Measurements from ENCODE around the gene WDFY4. TPM values are rescaled to one million over a fixed set of nuclear protein-coding genes. Genes with fewer than 3 reads are reported as not detected.
A peak's percentile ranks its signal among the peaks of the same experiment; 100 is the strongest.

Gene WDFY4
- total and polyA plus RNA-seq, 2 donors (not counting 1 experiment from before 2014, with no cell fraction given), result 0.06 to 0.66 TPM

DNA sequence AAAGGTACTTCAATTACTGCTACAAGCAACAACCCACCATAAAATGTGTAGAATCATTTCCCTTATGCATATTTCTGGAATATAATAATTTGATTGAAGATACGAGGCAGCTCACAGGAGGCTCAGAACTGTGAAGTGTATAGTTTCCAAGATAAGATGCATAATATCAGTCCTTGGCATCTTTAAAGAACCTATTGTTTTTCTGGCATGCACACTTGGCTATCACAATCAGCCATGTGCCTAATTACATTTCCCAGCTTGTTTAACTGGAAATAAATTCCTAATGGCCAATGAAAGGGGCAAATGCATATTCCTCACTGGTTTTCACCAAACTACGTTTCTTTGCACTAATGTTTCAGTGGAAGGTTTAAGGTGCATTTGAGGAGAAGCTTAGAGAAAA is 338.4 kb downstream of the WDFY4 start:
- no peak overlapping the region for H3K4me2 ChIP-seq (ENCODE audit: extremely low read depth, insufficient read depth, low read length)
- H3K4me3 ChIP-seq (replicated peaks in 1 of 4; ENCODE audit: control extremely low read depth in 1 of 4, insufficient read depth in 1 of 4, low read depth in 3 of 4, low read length in 4 of 4), result no peak overlapping the region
- H3K27me3 ChIP-seq (ENCODE audit: control insufficient read depth, insufficient read depth, low read length), result no peaks in the 10 kb centered on the region
- DNase-seq (ENCODE audit: low read depth in 2 of 2), result no peak
- no peaks in the 10 kb centered on the region for H3K9me3 ChIP-seq (ENCODE audit: control insufficient read depth, insufficient read depth, low read depth, low read length)
- no peak overlapping the region for H3K9ac ChIP-seq (ENCODE audit: insufficient read depth, low read length)
- H3K4me1 ChIP-seq (ENCODE audit: control insufficient read depth, extremely low read depth, insufficient read depth, low read length), result no peaks in the 10 kb centered on the region
- no peak overlapping the region for H3K27ac ChIP-seq (ENCODE audit: insufficient read depth, low read length)
- TF ChIP-seq EZH2 (IDR thresholded peaks at IDR 0.05; ENCODE audit: low read length, missing control alignments), result no peak
- TF ChIP-seq, protein P1, sequence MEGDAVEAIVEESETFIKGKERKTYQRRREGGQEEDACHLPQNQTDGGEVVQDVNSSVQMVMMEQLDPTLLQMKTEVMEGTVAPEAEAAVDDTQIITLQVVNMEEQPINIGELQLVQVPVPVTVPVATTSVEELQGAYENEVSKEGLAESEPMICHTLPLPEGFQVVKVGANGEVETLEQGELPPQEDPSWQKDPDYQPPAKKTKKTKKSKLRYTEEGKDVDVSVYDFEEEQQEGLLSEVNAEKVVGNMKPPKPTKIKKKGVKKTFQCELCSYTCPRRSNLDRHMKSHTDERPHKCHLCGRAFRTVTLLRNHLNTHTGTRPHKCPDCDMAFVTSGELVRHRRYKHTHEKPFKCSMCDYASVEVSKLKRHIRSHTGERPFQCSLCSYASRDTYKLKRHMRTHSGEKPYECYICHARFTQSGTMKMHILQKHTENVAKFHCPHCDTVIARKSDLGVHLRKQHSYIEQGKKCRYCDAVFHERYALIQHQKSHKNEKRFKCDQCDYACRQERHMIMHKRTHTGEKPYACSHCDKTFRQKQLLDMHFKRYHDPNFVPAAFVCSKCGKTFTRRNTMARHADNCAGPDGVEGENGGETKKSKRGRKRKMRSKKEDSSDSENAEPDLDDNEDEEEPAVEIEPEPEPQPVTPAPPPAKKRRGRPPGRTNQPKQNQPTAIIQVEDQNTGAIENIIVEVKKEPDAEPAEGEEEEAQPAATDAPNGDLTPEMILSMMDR (conservative IDR thresholded peaks at IDR 0.05 in 1 of 2, IDR thresholded peaks at IDR 0.05 in 1 of 2; ENCODE audit: low read depth in 1 of 2, low read length in 2 of 2), result no peak
- H4K20me1 ChIP-seq (ENCODE audit: control insufficient read depth, extremely low read depth, insufficient read depth, low read length), result no peaks in the 10 kb centered on the region
- no peak overlapping the region for H2AFZ ChIP-seq (ENCODE audit: low read length)
- no peaks in the 10 kb centered on the region for H3K36me3 ChIP-seq (ENCODE audit: control insufficient read depth, insufficient read depth, low read length)
- H3K79me2 ChIP-seq (ENCODE audit: control insufficient read depth, insufficient read depth, low read length), result no peaks in the 10 kb centered on the region

DNA sequence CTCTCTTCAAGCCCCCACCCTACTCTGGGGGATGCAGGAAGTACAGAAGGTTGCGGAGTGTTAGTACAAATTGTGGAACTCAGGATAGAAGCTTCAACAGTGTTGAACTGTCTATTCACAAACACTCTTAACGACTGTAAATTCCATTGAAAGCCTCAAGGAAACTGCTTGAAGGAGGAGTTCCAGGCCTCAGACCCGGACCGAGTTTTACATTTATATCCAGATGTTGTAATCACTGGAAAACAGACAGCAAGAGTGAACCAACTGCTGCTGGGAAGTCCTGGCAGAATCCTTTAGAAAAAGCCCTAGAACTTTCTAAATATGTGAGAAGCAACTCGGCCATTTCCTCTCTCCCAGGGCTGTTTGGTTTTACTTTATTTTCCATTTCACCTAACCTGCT is 339.1 kb downstream of the WDFY4 start:
- Histone ChIP-seq H3K9me3 (ENCODE audit: control insufficient read depth, insufficient read depth, low read depth, low read length) (no peaks in the 10 kb centered on the region), H3K36me3 (ENCODE audit: control insufficient read depth, insufficient read depth, low read length) (no peaks in the 10 kb centered on the region), H3K4me3 (replicated peaks in 1 of 4; ENCODE audit: control extremely low read depth in 1 of 4, insufficient read depth in 1 of 4, low read depth in 3 of 4, low read length in 4 of 4) (no peak overlapping the region), H3K9ac (ENCODE audit: insufficient read depth, low read length) (no peak overlapping the region), H3K79me2 (ENCODE audit: control insufficient read depth, insufficient read depth, low read length) (no peaks in the 10 kb centered on the region), H3K27ac (ENCODE audit: insufficient read depth, low read length) (no peak overlapping the region), H2AFZ (ENCODE audit: low read length) (no peak overlapping the region), H3K4me1 (ENCODE audit: control insufficient read depth, extremely low read depth, insufficient read depth, low read length) (no peaks in the 10 kb centered on the region), H3K27me3 (ENCODE audit: control insufficient read depth, insufficient read depth, low read length) (no peaks in the 10 kb centered on the region), H4K20me1 (ENCODE audit: control insufficient read depth, extremely low read depth, insufficient read depth, low read length) (no peaks in the 10 kb centered on the region), H3K4me2 (ENCODE audit: extremely low read depth, insufficient read depth, low read length) (no peak overlapping the region)
- TF ChIP-seq, protein P1 (conservative IDR thresholded peaks at IDR 0.05 in 1 of 2, IDR thresholded peaks at IDR 0.05 in 1 of 2; ENCODE audit: low read depth in 1 of 2, low read length in 2 of 2), result no peak
- TF ChIP-seq EZH2 (IDR thresholded peaks at IDR 0.05; ENCODE audit: low read length, missing control alignments), result no peak
- peak in 1 of 2 donors; percentile 28 for DNase-seq (ENCODE audit: low read depth in 2 of 2)

DNA sequence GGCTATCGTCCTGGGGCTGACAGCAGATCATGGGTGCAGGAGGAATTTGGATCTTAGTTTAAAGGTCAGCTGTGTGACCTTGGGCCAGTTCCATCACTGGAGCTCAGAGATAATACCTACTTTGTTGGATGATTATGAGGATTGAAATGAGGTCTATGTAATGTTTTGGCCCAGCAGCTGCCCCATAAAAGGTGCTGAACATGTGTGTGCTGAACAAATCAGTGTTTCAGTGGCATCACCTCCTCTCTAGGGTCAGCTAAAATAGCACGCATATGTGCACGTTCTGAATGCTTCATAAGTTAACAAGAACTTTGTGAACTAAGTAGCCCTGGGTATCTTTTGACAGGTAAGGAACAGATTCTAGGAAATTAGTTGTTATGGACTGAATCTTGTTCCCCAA is 339.8 kb downstream of the WDFY4 start:
- no peaks in the 10 kb centered on the region for H3K9me3 ChIP-seq (ENCODE audit: control insufficient read depth, insufficient read depth, low read depth, low read length)
- H3K27ac ChIP-seq (ENCODE audit: insufficient read depth, low read length), result no peak overlapping the region
- no peak overlapping the region for H3K4me3 ChIP-seq (replicated peaks in 1 of 4; ENCODE audit: control extremely low read depth in 1 of 4, insufficient read depth in 1 of 4, low read depth in 3 of 4, low read length in 4 of 4)
- no peak overlapping the region for H2AFZ ChIP-seq (ENCODE audit: low read length)
- no peak for TF ChIP-seq EZH2 (IDR thresholded peaks at IDR 0.05; ENCODE audit: low read length, missing control alignments)
- TF ChIP-seq, protein P1 (conservative IDR thresholded peaks at IDR 0.05 in 1 of 2, IDR thresholded peaks at IDR 0.05 in 1 of 2; ENCODE audit: low read depth in 1 of 2, low read length in 2 of 2), result no peak
- no peak overlapping the region for H3K9ac ChIP-seq (ENCODE audit: insufficient read depth, low read length)
- H3K79me2 ChIP-seq (ENCODE audit: control insufficient read depth, insufficient read depth, low read length), result no peaks in the 10 kb centered on the region
- H3K4me2 ChIP-seq (ENCODE audit: extremely low read depth, insufficient read depth, low read length), result no peak overlapping the region
- H3K27me3 ChIP-seq (ENCODE audit: control insufficient read depth, insufficient read depth, low read length), result no peaks in the 10 kb centered on the region
- no peaks in the 10 kb centered on the region for H3K4me1 ChIP-seq (ENCODE audit: control insufficient read depth, extremely low read depth, insufficient read depth, low read length)
- no peaks in the 10 kb centered on the region for H4K20me1 ChIP-seq (ENCODE audit: control insufficient read depth, extremely low read depth, insufficient read depth, low read length)
- DNase-seq (ENCODE audit: low read depth in 2 of 2), result no peak
- H3K36me3 ChIP-seq (ENCODE audit: control insufficient read depth, insufficient read depth, low read length), result no peaks in the 10 kb centered on the region
